Activated B cell treated with CpG ODN at 0.5 μM for 24 hours (primary cell): Measurements from ENCODE around the gene EEF2. TPM values are rescaled to one million over a fixed set of nuclear protein-coding genes. Genes with fewer than 3 reads are reported as not detected.

Experiments used
- ATAC-seq: fragments of 200-7000 bp; cut with Tn5 transposase; one replicate; pipeline ENCODE4 v1.10.0; 2021; ENCODE audit warnings: low read depth, mild to moderate bottlenecking, moderate library complexity
- CTCF ChIA-PET: fragments of 350-600 bp; sonication (Branson Sonifier 250); formaldehyde crosslinking; loops from one replicate; lab custom pipeline; 2021; ENCODE audit warnings: antibody characterized with exemption; lab: Charles Lee
- POLR2A ChIA-PET: fragments of 350-600 bp; sonication (Branson Sonifier 250); formaldehyde crosslinking; loops from one replicate; lab custom pipeline; 2021; ENCODE audit warnings: antibody characterized with exemption; lab: Charles Lee
- DNase-seq: peaks from one replicate; pipeline ENCODE4 v3.0.0; 2022
- H3K27ac Mint-ChIP-seq: one replicate; pipeline ENCODE4 v1.8.0; 2020; ENCODE audit warnings: mixed read lengths
- H3K27me3 Mint-ChIP-seq: one replicate; pipeline ENCODE4 v1.8.0; 2021; ENCODE audit warnings: mixed read lengths
- H3K36me3 Mint-ChIP-seq: one replicate; pipeline ENCODE4 v1.8.0; 2021; ENCODE audit warnings: low read depth, mixed read lengths
- H3K4me1 Mint-ChIP-seq: one replicate; pipeline ENCODE4 v1.8.0; 2021; ENCODE audit warnings: mixed read lengths
- H3K4me3 Mint-ChIP-seq: one replicate; pipeline ENCODE4 v1.8.0; 2020; ENCODE audit warnings: mild to moderate bottlenecking, mixed read lengths
- H3K9me3 Mint-ChIP-seq: one replicate; pipeline ENCODE4 v1.8.0; 2020; ENCODE audit warnings: mixed read lengths
- intact Hi-C: fragments of 100-400 bp; cut with micrococcal nuclease; formaldehyde crosslinking; loops from one replicate; pipeline ENCODE4 v1.15.1; 2024
- total RNA-seq: library from RNA; stranded (reverse); gene quantifications from 2 replicates; pipeline ENCODE4 v1.2.3, GENCODE V29; 2022
- TF ChIP-seq, protein P1 (sequence below): fragments of 200-600 bp; IDR thresholded peaks from one replicate; pipeline ENCODE4 v1.8.0; 2022; ENCODE audit warnings: antibody characterized with exemption, mild to moderate bottlenecking

The EEF2 gene
- total RNA-seq, 1 donor from 2014 or later = 2,958 TPM

GRCh38 chr19:3979674-3980352, 5.5 kb downstream of the EEF2 start:
- ATAC-seq = no peak
- POLR2A ChIA-PET = interaction anchor here (0.5 to 4.7 kb wide), 6 partner anchors 8 to 428 kb away, joined by 3 to 33 read pairs (median 4); partner anchors contain the start of genes DAPK3, MRPL54 and ZBTB7A
- H3K36me3 Mint-ChIP-seq = peaks cover 94% of the 10 kb centered on the region
- CTCF ChIA-PET = no interaction called here
- peaks cover 35% of the 10 kb centered on the region for H3K4me1 Mint-ChIP-seq
- H3K27ac Mint-ChIP-seq = peak overlapping the region; percentile 35
- DNase-seq = no peak
- no peak overlapping the region for H3K4me3 Mint-ChIP-seq
- TF ChIP-seq, protein P1, sequence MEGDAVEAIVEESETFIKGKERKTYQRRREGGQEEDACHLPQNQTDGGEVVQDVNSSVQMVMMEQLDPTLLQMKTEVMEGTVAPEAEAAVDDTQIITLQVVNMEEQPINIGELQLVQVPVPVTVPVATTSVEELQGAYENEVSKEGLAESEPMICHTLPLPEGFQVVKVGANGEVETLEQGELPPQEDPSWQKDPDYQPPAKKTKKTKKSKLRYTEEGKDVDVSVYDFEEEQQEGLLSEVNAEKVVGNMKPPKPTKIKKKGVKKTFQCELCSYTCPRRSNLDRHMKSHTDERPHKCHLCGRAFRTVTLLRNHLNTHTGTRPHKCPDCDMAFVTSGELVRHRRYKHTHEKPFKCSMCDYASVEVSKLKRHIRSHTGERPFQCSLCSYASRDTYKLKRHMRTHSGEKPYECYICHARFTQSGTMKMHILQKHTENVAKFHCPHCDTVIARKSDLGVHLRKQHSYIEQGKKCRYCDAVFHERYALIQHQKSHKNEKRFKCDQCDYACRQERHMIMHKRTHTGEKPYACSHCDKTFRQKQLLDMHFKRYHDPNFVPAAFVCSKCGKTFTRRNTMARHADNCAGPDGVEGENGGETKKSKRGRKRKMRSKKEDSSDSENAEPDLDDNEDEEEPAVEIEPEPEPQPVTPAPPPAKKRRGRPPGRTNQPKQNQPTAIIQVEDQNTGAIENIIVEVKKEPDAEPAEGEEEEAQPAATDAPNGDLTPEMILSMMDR = no peak
- no peaks in the 10 kb centered on the region for H3K27me3 Mint-ChIP-seq
- intact Hi-C loops = loop anchor here (10.0 kb wide), 1 partner anchor 425 kb away; the partner anchor contains the start of genes CHAF1A and SH3GL1
- H3K9me3 Mint-ChIP-seq = no peaks in the 10 kb centered on the region

GRCh38 chr19:3979289-3979673, 6.0 kb downstream of the EEF2 start:
- Mint-ChIP-seq H3K36me3 (peaks cover 89% of the 10 kb centered on the region), H3K4me1 (peaks cover 30% of the 10 kb centered on the region), H3K27me3 (no peaks in the 10 kb centered on the region), H3K4me3 (no peak overlapping the region), H3K9me3 (no peaks in the 10 kb centered on the region), H3K27ac (peak overlapping the region; percentile 35)
- CTCF ChIA-PET = no interaction called here
- intact Hi-C loops = no loop called here
- no peak for DNase-seq
- TF ChIP-seq, protein P1 = no peak
- ATAC-seq = no peak
- POLR2A ChIA-PET = interaction anchor here (0.6 to 4.7 kb wide), 4 partner anchors 8 to 217 kb away, joined by 3 to 33 read pairs (median 4); partner anchors contain the start of genes DAPK3, MRPL54 and ZBTB7A

GRCh38 chr19:3978145-3978544, 7.1 kb downstream of the EEF2 start:
- POLR2A ChIA-PET = interaction anchor here (1.4 kb wide), 1 partner anchor 10 kb away, joined by 4 read pairs; no protein-coding TSS in a partner anchor

GRCh38 chr19:3977242-3978143, 7.8 kb downstream of the EEF2 start:
- intact Hi-C loops = no loop called here
- Mint-ChIP-seq H3K9me3 (no peaks in the 10 kb centered on the region), H3K36me3 (peaks cover 74% of the 10 kb centered on the region), H3K27ac (no peak overlapping the region), H3K27me3 (no peaks in the 10 kb centered on the region), H3K4me3 (no peak overlapping the region), H3K4me1 (peaks cover 12% of the 10 kb centered on the region)
- TF ChIP-seq, protein P1 = no peak
- ATAC-seq (peak; percentile 16), DNase-seq (no peak)
- POLR2A ChIA-PET = interaction anchor here (1.4 to 1.6 kb wide), 2 partner anchors 10 to 13 kb away, joined by 4 to 6 read pairs; no protein-coding TSS in a partner anchor
- CTCF ChIA-PET = no interaction called here

More at GRCh38 chr19:3978145-3978544, 7.1 kb downstream of the EEF2 start:
- ATAC-seq (no peak), DNase-seq (no peak)
- no peak overlapping the region for H3K4me3 Mint-ChIP-seq
- H3K9me3 Mint-ChIP-seq = no peaks in the 10 kb centered on the region
- peaks cover 78% of the 10 kb centered on the region for H3K36me3 Mint-ChIP-seq
- intact Hi-C loops = no loop called here
- peak overlapping the region; percentile 12 for H3K27ac Mint-ChIP-seq
- H3K4me1 Mint-ChIP-seq = peaks cover 18% of the 10 kb centered on the region
- no peaks in the 10 kb centered on the region for H3K27me3 Mint-ChIP-seq
- CTCF ChIA-PET = no interaction called here
- TF ChIP-seq, protein P1 = no peak
